Renal cortex interstitium (tissue), 15 donors: Measurements from ENCODE around the gene FAM222B. TPM values are rescaled to one million over a fixed set of nuclear protein-coding genes. Genes with fewer than 3 reads are reported as not detected.

Experiments used
- DNase-seq, 11 donors: peaks; one replicate each; pipeline ENCODE4 v3.0.0-alpha.2; 2013; ENCODE audit warnings: low read depth in 9 of 11, low spot score in 4 of 11; ENCODE audit errors: extremely low read depth in 1 of 11
- long read RNA-seq, 16 experiments: transcript quantifications; one replicate each; lab custom pipeline, GENCODE V29; 2026
- polyA plus RNA-seq, 3 donors: library from polyadenylated mRNA; unstranded; fragments of 120-200 nt; gene quantifications; one replicate each; pipeline ENCODE4 v1.2.1, GENCODE V29; 2013; ENCODE audit not compliant: insufficient read length in 3 of 3

The FAM222B gene
- polyA plus RNA-seq: 10 to 100 TPM; 20.8 to 22.0 (median 21.4) TPM
- long read RNA-seq, donor 1, full-length matches to known transcripts: 8 of 8 reads
- long read RNA-seq, donor 1, partial matches to known transcripts: 0 of 8 reads
- long read RNA-seq, donor 1, other reads (novel, unspliced or antisense): 0 of 8 reads
- long read RNA-seq, donor 2, full-length matches to known transcripts: 6 of 6 reads
- long read RNA-seq, donor 2, partial matches to known transcripts: 0 of 6 reads
- long read RNA-seq, donor 2, other reads (novel, unspliced or antisense): 0 of 6 reads
- long read RNA-seq, donor 3, full-length matches to known transcripts: 5 of 5 reads
- long read RNA-seq, donor 3, partial matches to known transcripts: 0 of 5 reads
- long read RNA-seq, donor 3, other reads (novel, unspliced or antisense): 0 of 5 reads
- long read RNA-seq, donor 4, partial matches to known transcripts: 7 of 20 reads
- long read RNA-seq, donor 4, other reads (novel, unspliced or antisense): 9 of 20 reads
- long read RNA-seq, donor 5: 0 reads
- long read RNA-seq, donor 6, full-length matches to known transcripts: 6 of 80 reads
- long read RNA-seq, donor 6, partial matches to known transcripts: 61 of 80 reads
- long read RNA-seq, donor 6, other reads (novel, unspliced or antisense): 13 of 80 reads
- long read RNA-seq, donor 7, full-length matches to known transcripts: 9 of 9 reads
- long read RNA-seq, donor 7, partial matches to known transcripts: 0 of 9 reads
- long read RNA-seq, donor 7, other reads (novel, unspliced or antisense): 0 of 9 reads
- long read RNA-seq, donor 8: 0 reads
- long read RNA-seq, donor 9, full-length matches to known transcripts: 5 of 27 reads
- long read RNA-seq, donor 9, partial matches to known transcripts: 22 of 27 reads
- long read RNA-seq, donor 9, other reads (novel, unspliced or antisense): 0 of 27 reads
- long read RNA-seq, donor 10, full-length matches to known transcripts: 10 of 2,881 reads
- long read RNA-seq, donor 10, partial matches to known transcripts: 2,755 of 2,881 reads
- long read RNA-seq, donor 10, other reads (novel, unspliced or antisense): 116 of 2,881 reads
- long read RNA-seq, donor 11, partial matches to known transcripts: 27 of 46 reads
- long read RNA-seq, donor 11, other reads (novel, unspliced or antisense): 12 of 46 reads
- long read RNA-seq, donor 12, partial matches to known transcripts: 9 of 20 reads
- long read RNA-seq, donor 12, other reads (novel, unspliced or antisense): 7 of 20 reads
- long read RNA-seq, donor 13: 0 reads
- long read RNA-seq, donor 14, full-length matches to known transcripts: 7 of 7 reads
- long read RNA-seq, donor 14, partial matches to known transcripts: 0 of 7 reads
- long read RNA-seq, donor 14, other reads (novel, unspliced or antisense): 0 of 7 reads
- long read RNA-seq, donor 15, full-length matches to known transcripts: 4 of 4 reads
- long read RNA-seq, donor 15, partial matches to known transcripts: 0 of 4 reads
- long read RNA-seq, donor 15, other reads (novel, unspliced or antisense): 0 of 4 reads
- long read RNA-seq, donor 16, full-length matches to known transcripts: 14 of 98 reads
- long read RNA-seq, donor 16, partial matches to known transcripts: 53 of 98 reads
- long read RNA-seq, donor 16, other reads (novel, unspliced or antisense): 31 of 98 reads

- DNase-seq: peak; percentile 74 to 86 (median 80)
These were observed at the start of gene FAM222B for GRCh38 chr17:28842282-28843012. TSS of gene FAM222B (minus strand) at chr17:28842790. CDS start at chr17:28766667, 76,123 bp downstream.

DNA sequence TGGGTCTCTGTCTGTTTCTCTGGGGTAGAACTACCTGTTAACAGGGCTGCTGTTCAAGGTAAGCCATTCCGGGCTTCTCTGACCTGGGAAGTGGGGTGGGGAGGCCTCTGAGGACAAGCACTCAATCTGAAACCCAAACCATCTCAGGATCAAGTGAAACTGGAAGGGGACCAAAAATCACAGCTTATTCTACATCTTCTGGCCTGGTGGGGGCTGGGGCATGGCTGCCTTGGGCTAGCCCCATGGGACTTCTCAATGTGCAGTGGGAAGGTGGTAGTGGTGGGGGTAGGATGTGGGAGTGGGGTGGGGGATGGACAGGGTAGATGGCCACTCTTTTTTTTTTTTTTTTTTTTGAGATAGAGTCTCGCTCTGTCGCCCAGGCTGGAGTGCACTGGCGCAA, 49.4 kb upstream of the FAM222B start:
- DNase-seq: no peak

DNA sequence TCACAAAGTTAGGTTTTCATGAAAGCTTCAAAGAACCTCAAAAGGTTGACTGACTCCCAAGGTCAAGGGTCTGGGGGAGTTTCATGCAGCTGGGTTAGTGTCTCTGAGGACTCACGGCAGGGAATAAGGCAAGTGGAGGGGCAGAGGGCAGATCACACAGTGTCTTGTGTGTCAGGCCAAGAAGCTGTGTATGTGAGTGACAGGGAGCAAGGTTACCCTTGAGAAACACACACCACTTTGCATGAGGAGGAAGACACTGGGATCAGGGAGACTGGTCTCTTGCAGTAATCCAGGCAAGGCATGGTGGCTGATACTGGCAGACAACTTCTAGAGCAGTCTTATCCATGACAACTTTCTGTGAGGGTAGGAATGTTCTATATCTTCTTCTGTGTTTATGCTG, 48.6 kb upstream of the FAM222B start:
- no peak for DNase-seq

- DNase-seq: no peak
These were observed 47.4 kb upstream of the FAM222B start for GRCh38 chr17:28889996-28890395.

- DNase-seq: no peak
These were observed 46.2 kb upstream of the FAM222B start for GRCh38 chr17:28888832-28889231.

DNA sequence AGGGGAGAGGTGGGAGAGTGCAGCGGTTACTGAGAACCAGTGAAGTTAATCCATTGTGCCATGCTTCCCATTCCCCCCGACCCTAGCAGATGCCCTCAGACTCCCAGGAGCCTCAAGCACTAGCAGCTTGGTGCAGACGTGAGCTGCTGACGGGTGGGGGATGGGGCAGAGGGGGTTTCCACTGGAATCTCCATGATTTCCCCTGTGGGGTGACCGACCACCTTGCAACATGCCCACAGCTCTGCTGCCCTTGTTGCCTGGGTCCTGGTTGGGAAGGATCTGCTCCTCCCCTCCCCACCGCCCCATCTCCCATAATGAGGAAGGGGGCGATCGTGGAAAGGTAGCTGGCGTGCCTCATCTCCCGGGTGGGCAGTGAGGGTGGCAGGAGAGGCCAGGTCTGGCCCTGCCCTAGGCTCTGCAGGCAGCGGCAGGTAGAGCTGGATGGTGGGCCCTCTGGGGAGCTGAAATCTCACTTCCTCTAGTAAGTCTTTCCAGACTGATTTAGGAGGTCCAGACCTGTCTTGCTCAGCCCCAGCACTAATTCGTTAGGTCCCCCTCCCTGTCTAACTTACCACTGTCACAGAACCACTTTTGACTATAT, 45.4 kb upstream of the FAM222B start:
- no peak for DNase-seq

DNA sequence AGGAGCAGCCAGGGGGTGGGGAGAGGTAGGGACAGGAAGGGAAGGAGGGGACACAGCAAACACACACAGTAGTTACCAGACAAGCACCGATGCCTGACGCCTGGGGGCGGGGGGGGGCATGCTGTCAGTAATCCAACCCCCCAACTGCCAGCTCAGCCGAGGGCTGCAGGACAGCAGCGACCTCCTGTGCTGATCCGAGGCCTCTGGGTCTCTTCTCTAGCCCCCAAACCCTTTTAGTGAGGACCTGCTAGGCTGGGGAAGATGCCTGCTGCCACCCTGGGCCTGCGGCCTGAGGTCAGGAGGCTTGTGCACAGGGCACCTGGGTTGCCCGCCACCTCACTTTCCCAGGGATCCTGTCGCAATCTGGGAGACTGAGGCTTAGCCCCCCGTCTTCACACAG, 43.4 kb upstream of the FAM222B start:
- DNase-seq: no peak

DNA sequence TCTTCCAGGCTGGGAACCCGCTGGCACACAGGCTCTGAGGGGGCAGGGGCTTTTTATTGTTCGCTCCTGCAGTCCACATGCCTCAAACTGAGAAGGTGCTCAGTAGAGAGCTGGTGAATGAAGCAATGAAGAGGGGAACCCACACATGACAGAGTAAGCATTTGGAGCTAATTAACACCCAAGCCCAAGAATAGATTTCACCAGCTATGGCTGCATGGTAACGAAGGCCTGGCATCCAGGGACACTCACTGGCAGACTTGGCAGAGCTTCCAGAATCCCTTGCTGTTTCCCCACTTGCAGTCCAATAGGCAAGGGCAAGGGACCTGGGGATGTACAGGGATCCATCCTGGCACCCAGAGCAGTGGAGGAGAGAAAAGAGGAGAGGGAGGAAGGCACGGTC, 42.8 kb upstream of the FAM222B start:
- no peak for DNase-seq

GRCh38 chr17:28883967-28884702, 41.5 kb upstream of the FAM222B start:
- DNase-seq: no peak

GRCh38 chr17:28882154-28882895, 39.7 kb upstream of the FAM222B start:
- no peak for DNase-seq

- DNase-seq: no peak
These were observed 39.0 kb upstream of the FAM222B start for GRCh38 chr17:28881533-28882056.

DNA sequence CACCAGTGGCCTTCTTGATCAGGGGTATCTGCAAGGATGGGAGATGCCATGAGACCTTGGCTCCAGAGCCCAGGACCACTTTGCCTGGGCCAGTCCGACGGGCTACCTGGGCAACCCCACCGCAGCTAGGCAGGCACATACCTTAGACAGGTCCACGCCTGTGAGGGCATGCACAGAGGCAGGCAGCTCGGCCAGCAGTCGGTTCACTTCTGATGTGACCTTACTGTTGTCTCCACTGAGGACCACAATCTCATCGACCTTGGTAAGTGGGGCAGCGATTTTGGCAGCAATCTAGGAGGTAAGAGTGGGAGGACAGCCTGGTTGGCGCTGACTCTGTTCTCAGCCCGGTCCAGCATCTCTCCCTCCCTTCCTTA, 38.0 kb upstream of the FAM222B start:
- DNase-seq: no peak

DNA sequence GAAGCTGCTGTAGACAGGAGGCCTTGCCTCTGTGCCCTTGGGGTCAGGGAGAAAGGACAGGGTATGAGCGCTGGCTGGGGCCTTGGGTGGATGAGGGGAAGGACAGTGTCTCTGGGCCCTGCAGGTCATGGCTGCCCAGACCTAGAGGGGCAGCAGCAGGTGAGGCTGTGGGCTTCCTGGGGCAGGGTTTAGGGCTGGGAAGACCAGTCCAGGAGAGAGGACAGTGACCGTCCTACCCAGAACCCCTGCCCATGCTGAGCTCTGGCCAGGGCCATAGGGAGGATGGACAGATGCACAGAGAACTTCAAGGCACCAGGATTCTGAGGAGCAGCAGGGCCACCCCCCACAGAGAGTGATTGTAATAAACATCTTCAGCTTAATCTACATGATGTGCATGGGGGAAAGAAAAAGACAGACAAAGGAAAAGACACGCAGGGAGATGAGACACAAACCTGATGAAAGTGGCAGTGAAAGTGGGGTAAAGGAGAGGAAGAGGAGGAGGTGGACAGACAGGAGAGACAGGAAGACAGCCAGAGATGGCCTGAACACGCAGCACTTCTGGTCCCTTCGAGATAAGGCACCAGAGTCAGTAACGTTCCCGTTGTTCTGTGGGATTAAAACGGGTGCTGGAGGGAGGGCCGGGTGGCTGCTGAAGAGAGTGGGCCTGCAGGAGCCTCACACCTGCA, 37.4 kb upstream of the FAM222B start:
- DNase-seq: no peak

DNA sequence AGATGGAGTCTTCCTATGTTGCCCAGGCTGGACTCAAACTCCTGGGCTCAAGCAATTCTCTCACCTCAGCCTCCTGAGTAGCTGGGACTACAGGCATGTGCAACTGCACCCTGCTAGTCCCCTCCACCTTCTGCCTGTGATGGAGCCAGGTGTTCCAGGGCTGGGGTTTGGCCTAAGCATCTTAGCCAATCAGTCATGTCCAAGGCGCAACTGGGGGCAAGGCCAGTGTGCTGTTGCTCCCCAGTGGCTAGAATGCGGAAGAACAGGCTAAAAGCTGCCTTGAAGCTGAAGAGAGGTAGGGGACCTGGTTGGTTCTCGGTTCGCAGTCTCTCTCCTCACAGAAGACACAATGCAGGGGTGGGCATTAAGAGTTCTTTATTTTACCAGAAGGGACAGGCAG, 36.4 kb upstream of the FAM222B start:
- DNase-seq: no peak

GRCh38 chr17:28878158-28878910, 35.7 kb upstream of the FAM222B start:
- no peak for DNase-seq
